HepG2 (cell line): Measurements from ENCODE around the gene TBC1D22A. TPM values are rescaled to one million over a fixed set of nuclear protein-coding genes. Genes with fewer than 3 reads are reported as not detected.

Experiments
- ATAC-seq: fragments of 200-7000 bp; cut with Tn5 transposase; 3 replicates; pipeline ENCODE4 v1.9.1; 2020; ENCODE audit warnings: mild to moderate bottlenecking, moderate library complexity
- BruUV-seq: library from RNA; stranded (reverse); fragments of 400-500 nt; replicated peaks from 2 replicates; lab custom pipeline; 2021; lab: Mats Ljungman, UMichigan
- CTCF ChIA-PET: fragments of 300-600 bp; formaldehyde crosslinking; extraction: SDS; loops from one replicate; lab custom pipeline; 2021; ENCODE audit warnings: low total read pairs, inconsistent platforms, low intra/inter-chr PET ratio; lab: Yijun Ruan, JAX
- POLR2A ChIA-PET: fragments of 350-600 bp; sonication (Branson Sonifier 250); formaldehyde crosslinking; loops from one replicate; lab custom pipeline; 2020; ENCODE audit warnings: antibody characterized with exemption, inconsistent platforms; lab: Yijun Ruan, JAX
- DNase-seq: peaks from one replicate; pipeline ENCODE4 v3.0.0-alpha.2; 2015; ENCODE audit warnings: low spot score
- FAIRE-seq: peaks from 3 replicates; lab custom pipeline; 2011; peaks lifted over from hg19 to GRCh38; lab: Jason Lieb, UNC
- H2AFZ ChIP-seq: one replicate; pipeline ENCODE4 v1.6.1; 2011; ENCODE audit warnings: low read length, inconsistent platforms
- H3K27ac ChIP-seq: fragments of 300-600 bp; 3 replicates; pipeline ENCODE4 v1.8.0; 2011; ENCODE audit warnings: mixed run types, mild to moderate bottlenecking, mixed read lengths, low read length, inconsistent platforms; ENCODE audit not compliant: insufficient read depth; ENCODE audit errors: extremely low read length
- H3K27me3 ChIP-seq, 2 experiments: fragments of 200-600 bp in 1 of 2; 2 replicates in 1 of 2; 3 replicates in 1 of 2; pipeline versions ENCODE4 v1.6.0 to v1.8.0; 2011; ENCODE audit warnings: low read length in 2 of 2, mild to moderate bottlenecking in 2 of 2, moderate library complexity in 2 of 2, inconsistent platforms in 1 of 2; ENCODE audit not compliant: insufficient read depth in 2 of 2, control insufficient read depth in 1 of 2
- H3K36me3 ChIP-seq, 2 experiments: fragments of 200-600 bp in 1 of 2; replicated peaks in 1 of 2; 2 replicates in 1 of 2; 3 replicates in 1 of 2; pipeline versions ENCODE4 v1.5.1 to v1.8.0; 2011; ENCODE audit warnings: low read length in 2 of 2, inconsistent platforms in 1 of 2; ENCODE audit not compliant: insufficient read depth in 2 of 2, control insufficient read depth in 1 of 2
- H3K4me1 ChIP-seq: 2 replicates; pipeline ENCODE4 v1.5.1; 2012; ENCODE audit warnings: low read length, inconsistent platforms; ENCODE audit not compliant: insufficient read depth
- H3K4me2 ChIP-seq: 2 replicates; pipeline ENCODE4 v1.6.0; 2011; ENCODE audit warnings: low read depth, low read length, inconsistent platforms
- H3K4me3 ChIP-seq, 3 experiments: fragments of 200-600 bp in 1 of 3; sonication (generic), shearing (Covaris generic) in 1 of 3; replicated peaks in 1 of 3; 2 replicates each; pipeline ENCODE4 v1.5.1; 2011 to 2016; ENCODE audit warnings: low read length in 3 of 3, inconsistent platforms in 2 of 3, low read depth in 2 of 3, mild to moderate bottlenecking in 2 of 3, control low read depth in 1 of 3, mixed read lengths in 1 of 3; ENCODE audit not compliant: insufficient read depth in 1 of 3
- H3K79me2 ChIP-seq: one replicate; pipeline ENCODE4 v1.6.1; 2011; ENCODE audit warnings: low read length, inconsistent platforms; ENCODE audit not compliant: insufficient read depth
- H3K9ac ChIP-seq: 2 replicates; pipeline ENCODE4 v1.6.0; 2011; ENCODE audit warnings: mild to moderate bottlenecking, low read depth, low read length, inconsistent platforms; ENCODE audit not compliant: insufficient read depth
- H3K9me3 ChIP-seq: 2 replicates; pipeline ENCODE4 v1.5.1; 2012; ENCODE audit warnings: mild to moderate bottlenecking, low read length
- H4K20me1 ChIP-seq: 2 replicates; pipeline ENCODE4 v1.6.0; 2011; ENCODE audit warnings: inconsistent platforms, mild to moderate bottlenecking, low read length, moderate library complexity; ENCODE audit not compliant: insufficient read depth
- ATAD3A ChIP-seq: sonication (generic); formaldehyde crosslinking; IDR thresholded peaks from 2 replicates; pipeline ENCODE4 v1.4.0; 2020; ENCODE audit warnings: missing genetic modification reagents
- KDM5B ChIP-seq: sonication (generic); formaldehyde crosslinking; IDR thresholded peaks from 2 replicates; pipeline ENCODE4 v1.4.0; 2020; ENCODE audit warnings: missing genetic modification reagents, mild to moderate bottlenecking, borderline replicate concordance
- ZIK1 ChIP-seq: sonication (generic); formaldehyde crosslinking; IDR thresholded peaks from 2 replicates; pipeline ENCODE4 v1.5.0; 2020; ENCODE audit warnings: mild to moderate bottlenecking, low read depth, missing genetic modification reagents, borderline replicate concordance
- ZNF180 ChIP-seq: sonication (generic); formaldehyde crosslinking; IDR thresholded peaks from 2 replicates; pipeline ENCODE4 v1.4.0; 2020; ENCODE audit warnings: low read depth, missing genetic modification reagents, borderline replicate concordance
- ZNF549 ChIP-seq: sonication (generic); formaldehyde crosslinking; IDR thresholded peaks from 2 replicates; pipeline ENCODE4 v1.5.0; 2020; ENCODE audit warnings: missing genetic modification reagents
- WGBS: methylation state at CpG from one replicate; pipeline ENCODE4 v1.1.6; 2017; ENCODE audit warnings: low lambda C conversion rate; 5-methylcytosine and 5-hydroxymethylcytosine counted together
- in situ Hi-C: cut with HindIII; loops from 2 replicates; pipeline ENCODE4 v1.10.0; 2017; ENCODE audit warnings: low pct_unique_long_range_greater_than_20kb; ENCODE audit not compliant: extremely low pct_ligation_motif_present
- intact Hi-C: fragments of 100-400 bp; cut with micrococcal nuclease; formaldehyde crosslinking; loops from one replicate; pipeline ENCODE4 v1.10.0; 2022; ENCODE audit not compliant: unreplicated experiment
- polyA plus RNA-seq, 8 experiments: library from polyadenylated mRNA; depleted of rRNA in 3 of 8; stranded (reverse) in 7 of 8; unstranded in 1 of 8; fragments of >200 nt; fragmentation: Illumina TruSeq in 4 of 8; extraction: Trizol in 4 of 8; gene quantifications; 2 replicates each; pipeline versions ENCODE4 v1.2.1 to v1.2.3, GENCODE V29; 2011 to 2016; ENCODE audit warnings: low read depth in 4 of 8, missing spikeins in 1 of 8, mixed read lengths in 1 of 8; ENCODE audit not compliant: insufficient read depth in 1 of 8
- total RNA-seq, 5 experiments: library from RNA; depleted of rRNA; stranded (reverse); fragments of >200 nt; fragmentation: Illumina TruSeq; extraction: Trizol; gene quantifications; 2 replicates each; pipeline ENCODE4 v1.2.3, GENCODE V29; 2016; ENCODE audit warnings: low read depth in 1 of 5

TBC1D22A gene
- total and polyA plus RNA-seq, 2 of the 13 experiments (the other 11 are each of a cell fraction or from before 2014, with no cell fraction given), result 17.3 to 18.0 TPM

GRCh38 chr22:47110817-47111443, 348.5 kb downstream of the TBC1D22A start:
- ATAC-seq (no peak), DNase-seq (no peak), FAIRE-seq (peak; percentile 30)
- H3K4me3 ChIP-seq, result no peak overlapping the region
- H3K27ac ChIP-seq, result no peak overlapping the region
- no peaks in the 10 kb centered on the region for H3K79me2 ChIP-seq
- BruUV-seq, result no TSS peak
- no peak overlapping the region for H3K9ac ChIP-seq
- intact Hi-C loops, result no loop called here
- H3K9me3 ChIP-seq, result no peaks in the 10 kb centered on the region
- ChIA-PET CTCF (no interaction called here), POLR2A (no interaction called here)
- TF ChIP-seq ZNF549 (CRISPR knock-in tag), result no peak
- TF ChIP-seq KDM5B (CRISPR knock-in tag), result no peak
- no peak for TF ChIP-seq ZIK1 (CRISPR knock-in tag)
- peaks cover 15% of the 10 kb centered on the region for H3K4me1 ChIP-seq
- in situ Hi-C loops, result no loop called here
- peaks cover 6 to 8% of the 10 kb centered on the region in 2 experiments; a peak in 3 of 5 replicates for H3K36me3 ChIP-seq
- WGBS, result 88% methylated on average over 18 of the region's 18 CpGs
- no peak overlapping the region for H3K4me2 ChIP-seq
- H3K27me3 ChIP-seq, result no peaks in the 10 kb centered on the region; a peak in 1 of 5 replicates
- H2AFZ ChIP-seq, result no peak overlapping the region
- H4K20me1 ChIP-seq, result no peaks in the 10 kb centered on the region

- in situ Hi-C loops (no loop called here), intact Hi-C loops (no loop called here)
- ATAC-seq (no peak), DNase-seq (no peak), FAIRE-seq (no peak)
- Histone ChIP-seq H3K4me2 (no peak overlapping the region), H3K36me3 (peaks cover 6 to 8% of the 10 kb centered on the region in 2 experiments; a peak in 3 of 5 replicates), H4K20me1 (no peaks in the 10 kb centered on the region), H3K9me3 (no peaks in the 10 kb centered on the region), H3K4me3 (no peak overlapping the region), H3K9ac (no peak overlapping the region), H3K27me3 (no peaks in the 10 kb centered on the region; a peak in 1 of 5 replicates), H3K79me2 (no peaks in the 10 kb centered on the region), H3K27ac (no peak overlapping the region), H2AFZ (no peak overlapping the region), H3K4me1 (peaks cover 15% of the 10 kb centered on the region)
- ChIA-PET POLR2A (no interaction called here), CTCF (no interaction called here)
- TF ChIP-seq ZNF180 (CRISPR knock-in tag) (no peak), ATAD3A (CRISPR knock-in tag) (no peak)
- WGBS, result 95% methylated on average over 15 of the region's 29 CpGs
- no TSS peak for BruUV-seq
These were observed 349.5 kb downstream of the TBC1D22A start for GRCh38 chr22:47111626-47112581.
